ENCODE measurements around the gene NYNRIN. TPM values are rescaled to one million over a fixed set of nuclear protein-coding genes. Genes with fewer than 3 reads are reported as not detected.

Gene NYNRIN
- total RNA-seq, 1 experiment from 2014 or later: 16.6 TPM

- TF ChIP-seq MAX (CRISPR knock-in tag; IDR thresholded peaks at IDR 0.05): no peak
- TF ChIP-seq FOXP1 (CRISPR knock-in tag; IDR thresholded peaks at IDR 0.05; ENCODE audit: borderline replicate concordance): no peak
Measured at GRCh38 chr14:24415421-24416253, 16.8 kb downstream of the NYNRIN start (continued).

- TF ChIP-seq STAT6 (CRISPR knock-in tag; conservative IDR thresholded peaks at IDR 0.05; ENCODE audit: low read depth): no peak
- no peak for TF ChIP-seq TEAD1 (CRISPR knock-in tag; IDR thresholded peaks at IDR 0.05)
- no peak for TF ChIP-seq GABPB1 (CRISPR knock-in tag; IDR thresholded peaks at IDR 0.05)
- TF ChIP-seq ZNF317 (CRISPR knock-in tag; IDR thresholded peaks at IDR 0.05; ENCODE audit: borderline replicate concordance, low read depth): no peak
- no peak for TF ChIP-seq KAT7 (CRISPR knock-in tag; IDR thresholded peaks at IDR 0.05; ENCODE audit: borderline replicate concordance)
- no peak for TF ChIP-seq NR3C1 (CRISPR knock-in tag; conservative IDR thresholded peaks at IDR 0.05; ENCODE audit: low read depth)
- TF ChIP-seq HMGA2 (CRISPR knock-in tag; IDR thresholded peaks at IDR 0.05): no peak
- TF ChIP-seq IRF1 (CRISPR knock-in tag; IDR thresholded peaks at IDR 0.05): no peak
- TF ChIP-seq FOXJ3 (CRISPR knock-in tag; IDR thresholded peaks at IDR 0.05; ENCODE audit: borderline replicate concordance): no peak
- TF ChIP-seq OVOL2 (CRISPR knock-in tag; IDR thresholded peaks at IDR 0.05; ENCODE audit: borderline replicate concordance): no peak
- TF ChIP-seq USF2 (CRISPR knock-in tag; IDR thresholded peaks at IDR 0.05): no peak
- TF ChIP-seq ZNF219 (CRISPR knock-in tag; IDR thresholded peaks at IDR 0.05; ENCODE audit: borderline replicate concordance): no peak
- TF ChIP-seq ESRRA (CRISPR knock-in tag; IDR thresholded peaks at IDR 0.05; ENCODE audit: borderline replicate concordance): no peak
- no peak for TF ChIP-seq ELF4 (CRISPR knock-in tag; IDR thresholded peaks at IDR 0.05; ENCODE audit: low read depth)
- no peak for TF ChIP-seq CBFB (CRISPR knock-in tag; IDR thresholded peaks at IDR 0.05; ENCODE audit: low read depth)
- no peak for TF ChIP-seq NR2C2 (CRISPR knock-in tag; IDR thresholded peaks at IDR 0.05)
- no peak for TF ChIP-seq PRDM15 (CRISPR knock-in tag; IDR thresholded peaks at IDR 0.05)
- TF ChIP-seq ATF1 (CRISPR knock-in tag; IDR thresholded peaks at IDR 0.05): no peak
- DNase-seq (ENCODE audit: low spot score): no peak
- ChIA-PET POLR2A (interaction anchor here (0.9 kb wide), 1 partner anchor 17 kb away, joined by 3 read pairs; no protein-coding TSS in a partner anchor), CTCF (interaction anchor here (0.7 to 5.4 kb wide), 7 partner anchors 9 to 83 kb away, joined by 3 to 37 read pairs (median 4); partner anchors contain the start of genes ADCY4, CBLN3, KHNYN and NYNRIN)
- no peak overlapping the region for H3K4me3 Mint-ChIP-seq
- no peak overlapping the region for H3K27ac Mint-ChIP-seq
- H3K27me3 Mint-ChIP-seq (ENCODE audit: low read depth): peaks cover 28% of the 10 kb centered on the region
- no peak for ATAC-seq
- no peaks in the 10 kb centered on the region for H3K4me1 Mint-ChIP-seq
- H3K9me3 Mint-ChIP-seq: no peaks in the 10 kb centered on the region
- peaks cover 9% of the 10 kb centered on the region; the same call in 1 of the 2 replicates for H3K36me3 Mint-ChIP-seq
Measured at GRCh38 chr14:24416254-24416931, 17.6 kb downstream of the NYNRIN start.

Measured in WTC11 (cell line).